ENCODE results near the gene SLC18A3.

The SLC18A3 gene

DNA sequence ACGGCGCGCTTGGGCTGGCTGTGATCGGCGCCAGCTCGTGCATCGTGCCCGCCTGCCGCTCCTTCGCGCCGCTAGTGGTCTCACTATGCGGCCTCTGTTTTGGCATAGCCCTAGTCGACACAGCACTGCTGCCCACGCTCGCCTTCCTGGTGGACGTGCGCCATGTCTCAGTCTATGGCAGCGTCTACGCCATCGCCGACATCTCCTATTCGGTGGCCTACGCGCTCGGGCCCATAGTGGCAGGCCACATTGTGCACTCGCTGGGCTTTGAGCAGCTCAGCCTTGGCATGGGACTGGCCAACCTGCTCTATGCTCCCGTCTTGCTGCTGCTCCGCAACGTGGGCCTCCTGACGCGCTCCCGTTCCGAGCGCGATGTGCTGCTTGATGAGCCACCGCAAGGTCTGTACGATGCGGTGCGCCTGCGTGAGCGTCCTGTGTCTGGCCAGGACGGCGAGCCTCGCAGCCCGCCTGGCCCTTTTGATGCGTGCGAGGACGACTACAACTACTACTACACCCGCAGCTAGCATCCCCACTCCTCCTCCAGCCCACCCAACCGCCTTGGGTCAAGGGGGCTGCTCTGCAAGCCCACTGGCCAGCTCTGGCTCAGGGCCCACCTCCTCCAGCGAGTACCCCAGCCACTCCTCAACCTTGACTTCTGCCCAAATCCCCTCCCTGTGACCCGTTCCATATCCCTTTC is 1.9 kb downstream of the SLC18A3 start:
- no peak for DNase-seq (ENCODE audit: low read depth)

DNA sequence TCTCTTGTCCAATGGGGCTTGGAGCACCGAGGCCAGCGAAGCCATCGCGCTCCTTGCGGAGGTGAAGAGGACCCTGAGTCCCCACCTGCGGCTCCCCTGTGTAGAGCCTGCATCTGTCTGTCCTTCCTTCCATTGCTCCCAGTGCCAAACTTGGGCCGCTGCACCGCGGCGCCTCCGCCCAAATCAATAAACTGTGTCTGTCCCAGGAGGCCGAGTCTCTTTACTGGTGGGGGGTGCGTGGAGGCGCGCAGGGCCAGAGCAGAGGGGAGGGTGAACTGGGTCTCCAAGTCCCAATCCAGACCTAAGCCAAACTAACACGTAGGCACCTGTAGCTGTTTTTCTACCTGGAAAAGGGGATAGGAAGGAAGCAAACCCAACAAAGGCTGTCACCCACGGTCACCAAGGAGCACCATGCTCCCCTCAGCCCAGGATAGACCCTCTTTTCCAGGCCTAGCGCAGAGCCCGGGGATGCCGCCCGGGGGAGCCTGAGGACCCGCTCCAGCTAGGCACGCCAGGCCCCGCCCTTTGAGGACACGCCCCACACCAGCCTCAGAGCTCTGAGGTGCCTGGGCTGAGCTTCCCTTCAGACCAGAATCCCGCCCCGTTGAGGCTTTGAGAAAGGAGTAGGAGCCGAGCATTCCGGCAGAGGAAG is 2.5 kb downstream of the SLC18A3 start:
- DNase-seq (ENCODE audit: low read depth) = no peak

DNA sequence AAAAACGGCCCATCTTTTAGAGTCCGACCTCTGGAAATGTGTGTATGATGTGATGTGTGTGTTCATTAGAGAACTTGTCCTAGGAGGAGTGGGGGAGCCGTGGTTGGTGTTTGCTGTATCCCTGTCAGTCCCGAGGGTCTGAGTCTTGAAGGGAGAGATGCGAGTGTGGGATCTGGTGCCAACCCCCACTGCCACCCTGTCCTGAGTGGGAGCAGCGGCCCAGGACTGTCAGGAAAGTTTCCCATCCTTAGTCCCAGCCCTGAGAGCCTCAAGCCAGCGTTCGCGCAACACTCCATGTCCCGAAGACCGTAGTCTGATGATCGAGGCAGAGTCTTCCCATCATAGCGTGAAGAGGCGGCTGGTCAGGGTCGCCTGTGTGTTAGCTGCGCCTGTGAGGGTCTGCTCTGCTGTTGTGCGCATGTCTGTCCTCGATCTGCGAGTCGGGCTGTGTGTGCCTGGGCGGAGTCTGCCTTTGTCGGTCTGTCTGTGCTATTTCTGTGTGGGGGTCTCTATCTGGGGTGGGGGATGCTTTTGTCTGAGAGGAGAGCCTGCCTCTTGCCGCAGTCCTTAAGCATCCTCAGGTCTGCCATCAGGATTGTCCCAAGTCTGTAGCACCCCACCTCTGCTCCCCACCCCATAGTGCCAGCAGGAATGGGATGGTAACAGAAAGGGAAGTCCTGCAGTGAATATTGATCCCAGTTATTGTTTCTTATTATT is 3.2 kb downstream of the SLC18A3 start:
- DNase-seq (ENCODE audit: low read depth) = no peak

DNA sequence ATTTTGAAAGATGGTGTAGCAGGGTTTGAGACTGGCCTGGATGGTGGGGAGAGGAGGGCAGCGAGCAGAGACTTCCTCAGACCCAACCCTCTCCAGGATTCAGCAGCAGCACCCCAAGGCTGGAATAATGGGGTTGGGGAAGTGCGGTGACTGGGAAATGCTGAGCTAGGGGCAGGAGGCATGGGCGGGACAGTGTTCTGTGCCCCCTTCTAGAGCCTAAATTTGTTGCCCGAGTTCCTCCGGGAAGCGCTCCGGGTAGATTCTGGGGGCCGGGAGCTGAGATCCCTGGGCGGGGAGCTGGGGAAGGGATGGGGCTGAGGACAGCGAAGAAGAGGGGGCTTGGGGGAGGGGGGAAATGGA is 3.8 kb downstream of the SLC18A3 start, which contains the start of gene CHAT:
Gene CHAT, plus strand, starts transcription at position 156 of the 360 bp plus-strand sequence. Its CDS starts 153 bp downstream, at position 309.
- no peak for DNase-seq (ENCODE audit: low read depth)

DNA sequence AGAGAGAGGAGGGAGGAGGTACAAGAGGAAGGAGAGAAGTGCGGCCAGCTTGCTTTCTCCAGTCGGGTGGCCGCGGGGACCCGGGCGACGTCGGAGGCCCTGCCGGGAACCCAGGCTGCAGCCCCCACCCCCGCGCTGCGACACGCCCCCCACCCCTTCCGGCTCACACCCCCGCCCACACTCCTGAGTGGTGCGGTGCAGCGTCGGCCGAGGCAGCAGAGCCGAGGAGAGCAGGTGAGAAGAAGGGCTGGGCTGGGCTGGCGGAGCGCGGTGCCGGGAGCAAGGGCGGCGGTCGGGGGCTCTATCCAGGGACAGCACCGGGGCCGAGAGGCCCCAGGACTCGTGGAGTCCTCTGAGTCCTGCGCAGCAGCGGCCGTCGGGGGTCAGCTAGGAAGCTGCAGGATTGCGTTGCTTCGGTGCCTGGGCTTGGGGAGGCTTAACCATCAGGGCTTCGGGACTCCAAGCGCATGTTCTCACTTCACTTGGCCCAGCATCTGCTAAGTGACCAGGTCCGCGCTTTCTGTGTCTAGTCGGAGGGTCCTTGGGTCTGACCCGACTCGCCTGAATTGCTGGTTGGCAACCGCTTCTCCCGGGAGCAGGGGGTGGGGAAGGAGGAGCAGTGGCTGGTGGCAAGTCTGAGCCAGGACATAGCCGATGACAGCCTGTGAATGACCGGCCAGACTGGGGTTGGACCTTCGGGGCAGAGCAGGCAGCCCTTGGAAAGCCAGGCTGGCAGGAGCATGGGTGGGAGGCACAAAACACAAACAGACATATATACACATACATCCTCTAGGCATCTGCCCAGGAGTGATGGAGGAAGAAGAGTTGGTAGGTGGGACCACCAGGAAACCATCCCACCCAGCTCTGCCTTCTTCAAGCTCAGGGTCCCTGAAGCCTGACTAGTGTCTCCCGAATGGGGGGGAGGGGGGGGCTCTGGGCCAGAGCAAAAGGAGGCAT is 4.4 kb downstream of the SLC18A3 start:
- DNase-seq (ENCODE audit: low read depth) = no peak

DNA sequence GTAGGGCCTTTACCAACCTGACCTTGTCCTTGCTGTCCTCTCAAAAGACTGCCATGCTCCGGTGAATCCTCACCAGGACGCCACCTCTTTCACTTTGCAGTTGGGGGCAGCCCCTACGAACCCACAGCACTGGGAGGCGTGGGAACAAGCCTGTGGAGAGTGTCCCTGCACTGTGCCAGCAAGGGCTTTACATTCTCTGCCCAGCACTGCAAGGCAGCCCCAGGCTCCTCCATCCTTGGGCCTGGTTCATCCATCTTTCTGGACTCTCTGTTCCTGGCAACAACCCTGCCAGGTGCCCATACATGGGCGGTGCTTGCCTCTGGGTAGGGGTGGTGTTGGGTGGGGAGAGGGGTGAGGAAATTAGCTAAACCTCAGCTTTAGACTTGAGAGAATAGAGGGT is 5.1 kb downstream of the SLC18A3 start:
- no peak for DNase-seq (ENCODE audit: low read depth)

DNA sequence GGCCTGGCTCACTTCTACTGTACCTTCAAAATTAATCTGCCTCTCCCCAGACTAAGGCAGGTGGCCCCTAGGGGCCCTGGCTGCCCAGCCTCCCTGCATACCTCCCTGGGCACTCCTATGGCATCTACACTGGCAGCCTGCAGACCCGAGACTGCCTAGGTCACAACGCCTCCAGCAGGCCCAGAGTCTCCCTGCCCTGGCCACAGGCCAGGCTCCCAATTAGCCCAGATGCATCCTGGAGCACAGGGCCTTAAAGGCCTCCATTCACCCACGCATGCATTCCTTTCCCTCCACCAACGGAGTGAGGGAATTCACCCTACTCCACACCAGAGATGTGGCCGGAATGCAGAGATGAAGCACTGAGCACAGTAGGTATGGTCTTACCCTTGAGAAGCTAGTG is 5.6 kb downstream of the SLC18A3 start:
- no peak for DNase-seq (ENCODE audit: low read depth)

DNA sequence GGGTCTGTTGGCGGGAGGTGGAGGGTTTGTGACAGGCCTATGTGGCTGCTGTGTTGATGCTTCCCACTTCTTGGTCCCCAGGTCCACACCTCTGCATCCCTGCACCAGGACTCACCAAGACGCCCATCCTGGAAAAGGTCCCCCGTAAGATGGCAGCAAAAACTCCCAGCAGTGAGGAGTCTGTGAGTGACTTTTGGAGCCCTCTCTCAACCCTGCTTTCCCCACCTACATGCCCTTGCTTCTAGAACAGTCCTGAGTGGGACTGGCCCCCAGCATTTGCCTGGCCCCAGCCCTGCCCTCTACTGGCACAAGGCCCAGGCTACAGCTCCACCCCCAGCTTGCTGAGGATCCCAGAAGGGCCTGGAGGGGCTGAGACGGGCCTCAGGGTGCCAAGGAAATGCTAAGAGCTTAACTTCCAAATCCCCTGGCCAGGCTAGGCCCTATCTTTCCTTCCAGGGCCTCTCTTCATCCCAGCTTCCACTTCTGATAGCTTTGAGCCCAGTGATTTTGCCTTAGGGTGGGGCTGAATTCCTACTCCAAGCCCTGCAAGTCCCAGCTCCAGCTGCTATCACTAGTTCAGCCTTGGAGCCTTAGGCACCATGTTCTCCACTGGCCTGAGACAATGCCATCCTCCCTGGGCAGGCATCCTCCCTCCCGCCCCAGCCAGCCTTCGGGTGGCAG is 6.5 kb downstream of the SLC18A3 start:
- DNase-seq (ENCODE audit: low read depth) = no peak

DNA sequence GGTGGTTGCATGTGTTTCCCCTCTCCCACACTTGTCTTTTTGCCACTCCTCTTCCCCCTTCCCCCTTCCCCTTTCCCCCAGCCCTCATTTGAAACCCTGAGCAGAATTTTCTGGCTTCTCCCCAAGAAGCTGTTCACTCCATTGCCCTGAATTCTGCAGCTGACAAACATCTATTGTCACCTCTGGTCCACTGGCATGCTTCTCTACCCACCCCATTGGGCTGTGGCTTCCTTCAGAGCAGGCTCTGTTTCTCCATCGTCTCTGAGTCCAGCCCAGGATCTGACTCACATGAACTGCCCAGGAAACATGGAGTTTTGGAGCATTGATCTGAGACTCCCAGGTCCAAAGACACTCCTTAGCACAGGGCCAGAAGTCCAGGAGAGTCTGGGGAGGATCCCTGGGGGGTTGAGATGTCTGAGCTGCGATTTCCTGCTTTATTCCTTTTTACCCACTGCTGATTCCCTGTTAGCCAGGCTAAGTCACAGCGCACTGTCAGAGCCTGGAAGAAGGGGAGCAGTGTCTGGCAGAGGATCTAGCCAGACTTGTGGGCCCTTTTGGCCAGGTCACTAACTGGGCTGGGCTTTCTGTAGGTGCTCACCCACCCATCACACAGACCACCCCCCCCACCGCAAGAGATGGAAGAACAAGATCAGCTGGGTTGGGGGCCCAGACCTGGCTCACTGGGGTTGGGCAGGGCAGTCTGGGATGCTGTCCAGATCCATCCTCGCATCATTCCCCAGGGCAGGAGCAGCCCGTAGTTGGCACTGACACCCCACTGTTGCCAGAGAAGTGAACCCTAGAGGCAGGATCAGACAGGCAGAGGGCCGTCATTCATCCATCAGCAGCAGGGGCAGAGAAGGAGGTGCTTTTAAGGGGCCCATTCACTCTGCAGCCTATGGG is 7.3 kb downstream of the SLC18A3 start:
- no peak for DNase-seq (ENCODE audit: low read depth)

DNA sequence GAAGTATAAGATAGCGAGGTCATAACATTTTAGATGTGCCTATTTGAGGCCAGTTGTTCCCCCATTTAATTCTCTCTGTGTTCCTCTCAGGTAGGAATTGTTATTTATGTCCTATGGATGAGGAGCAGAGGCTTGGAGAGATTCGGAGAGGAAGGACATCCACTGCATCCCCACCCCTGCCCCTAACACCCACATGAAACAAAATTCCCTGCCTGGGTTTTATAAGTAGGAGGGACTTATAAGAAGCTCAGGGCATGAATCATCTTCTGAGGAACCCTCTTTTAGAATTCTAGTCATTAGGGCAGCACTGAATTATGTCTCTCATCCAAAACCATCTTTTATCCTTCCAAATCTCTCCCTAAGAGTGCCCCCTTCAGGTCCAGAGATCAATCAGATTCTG is 8.7 kb downstream of the SLC18A3 start:
- DNase-seq (ENCODE audit: low read depth) = no peak

DNA sequence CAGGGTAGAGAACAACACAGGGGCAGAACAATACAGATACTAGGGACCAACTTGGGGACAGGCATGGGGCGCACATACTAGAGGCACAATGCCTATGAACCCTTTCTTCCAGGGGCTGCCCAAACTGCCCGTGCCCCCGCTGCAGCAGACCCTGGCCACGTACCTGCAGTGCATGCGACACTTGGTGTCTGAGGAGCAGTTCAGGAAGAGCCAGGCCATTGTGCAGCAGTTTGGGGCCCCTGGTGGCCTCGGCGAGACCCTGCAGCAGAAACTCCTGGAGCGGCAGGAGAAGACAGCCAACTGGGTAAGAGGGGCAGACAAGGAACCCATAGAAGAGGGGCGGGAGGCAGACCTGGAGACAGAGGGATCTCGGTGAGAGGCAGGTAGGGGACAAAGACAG is 9.5 kb downstream of the SLC18A3 start:
- no peak for DNase-seq (ENCODE audit: low read depth)

DNA sequence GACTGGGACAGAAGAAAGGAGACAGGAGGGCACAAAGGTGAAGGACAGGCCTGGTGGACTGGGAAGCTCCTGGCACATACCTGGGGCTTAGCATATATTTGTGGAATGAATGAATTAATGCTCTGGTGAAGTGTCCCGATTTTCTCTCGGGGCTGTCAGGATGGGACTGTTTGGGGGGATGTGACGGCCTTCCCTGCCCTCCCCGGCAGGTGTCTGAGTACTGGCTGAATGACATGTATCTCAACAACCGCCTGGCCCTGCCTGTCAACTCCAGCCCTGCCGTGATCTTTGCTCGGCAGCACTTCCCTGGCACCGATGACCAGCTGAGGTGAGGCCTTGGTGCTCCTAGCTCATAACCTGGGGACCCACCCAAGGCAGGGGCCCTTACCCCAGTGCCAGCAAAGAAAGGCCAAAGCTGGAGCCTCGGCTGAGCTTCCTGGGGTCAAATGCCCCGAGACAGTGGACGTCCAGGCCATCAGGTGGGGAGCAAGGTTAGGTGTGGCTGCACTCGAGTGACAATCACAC is 10.2 kb downstream of the SLC18A3 start:
- DNase-seq (ENCODE audit: low read depth) = no peak

DNA sequence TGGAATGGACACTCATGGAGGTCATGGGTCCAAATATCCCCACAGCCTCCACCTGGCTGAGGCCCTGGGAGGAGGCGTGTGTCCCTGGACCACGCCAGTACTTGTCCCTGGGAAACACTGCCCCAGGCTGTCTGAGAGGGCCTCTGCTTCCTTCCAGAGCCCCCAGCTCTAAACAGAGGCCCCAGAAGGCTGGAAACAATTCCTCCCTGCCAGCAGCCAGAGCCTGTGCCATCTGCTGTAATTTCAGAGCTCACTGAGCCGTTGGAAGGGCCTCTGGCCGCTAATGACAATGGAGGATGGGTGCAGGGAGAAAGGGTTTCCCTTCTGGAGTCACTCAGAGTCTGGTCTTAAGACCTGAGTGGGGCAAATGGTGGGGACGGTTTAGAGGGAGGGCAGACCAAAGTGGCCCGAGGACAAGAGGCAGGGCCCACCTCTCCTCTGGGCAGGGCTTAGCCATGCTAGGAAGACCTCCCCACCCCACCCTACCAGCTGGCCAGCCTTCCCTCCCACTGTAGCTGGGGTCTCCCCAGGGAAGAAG is 10.8 kb downstream of the SLC18A3 start:
- no peak for DNase-seq (ENCODE audit: low read depth)

DNA sequence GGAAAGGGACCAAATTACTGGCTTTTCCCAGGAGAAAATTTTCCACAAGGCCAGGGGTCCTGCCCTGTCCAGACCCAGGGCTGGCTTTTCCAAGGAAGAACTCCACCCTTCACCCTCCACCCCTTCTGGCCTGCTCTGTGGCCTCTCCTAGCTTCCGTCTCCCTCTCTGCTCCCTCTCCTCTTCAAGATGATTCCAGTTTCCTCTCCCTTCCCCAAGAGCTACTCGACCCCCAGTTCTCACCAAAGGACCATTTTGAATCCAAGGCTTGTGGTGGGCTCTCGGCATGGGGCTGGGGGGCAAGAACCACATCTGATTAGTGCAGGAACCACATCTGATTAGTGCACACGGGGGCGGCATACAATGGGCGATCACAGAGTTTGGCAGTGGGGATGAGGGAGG is 11.5 kb downstream of the SLC18A3 start:
- DNase-seq (ENCODE audit: low read depth) = no peak

DNA sequence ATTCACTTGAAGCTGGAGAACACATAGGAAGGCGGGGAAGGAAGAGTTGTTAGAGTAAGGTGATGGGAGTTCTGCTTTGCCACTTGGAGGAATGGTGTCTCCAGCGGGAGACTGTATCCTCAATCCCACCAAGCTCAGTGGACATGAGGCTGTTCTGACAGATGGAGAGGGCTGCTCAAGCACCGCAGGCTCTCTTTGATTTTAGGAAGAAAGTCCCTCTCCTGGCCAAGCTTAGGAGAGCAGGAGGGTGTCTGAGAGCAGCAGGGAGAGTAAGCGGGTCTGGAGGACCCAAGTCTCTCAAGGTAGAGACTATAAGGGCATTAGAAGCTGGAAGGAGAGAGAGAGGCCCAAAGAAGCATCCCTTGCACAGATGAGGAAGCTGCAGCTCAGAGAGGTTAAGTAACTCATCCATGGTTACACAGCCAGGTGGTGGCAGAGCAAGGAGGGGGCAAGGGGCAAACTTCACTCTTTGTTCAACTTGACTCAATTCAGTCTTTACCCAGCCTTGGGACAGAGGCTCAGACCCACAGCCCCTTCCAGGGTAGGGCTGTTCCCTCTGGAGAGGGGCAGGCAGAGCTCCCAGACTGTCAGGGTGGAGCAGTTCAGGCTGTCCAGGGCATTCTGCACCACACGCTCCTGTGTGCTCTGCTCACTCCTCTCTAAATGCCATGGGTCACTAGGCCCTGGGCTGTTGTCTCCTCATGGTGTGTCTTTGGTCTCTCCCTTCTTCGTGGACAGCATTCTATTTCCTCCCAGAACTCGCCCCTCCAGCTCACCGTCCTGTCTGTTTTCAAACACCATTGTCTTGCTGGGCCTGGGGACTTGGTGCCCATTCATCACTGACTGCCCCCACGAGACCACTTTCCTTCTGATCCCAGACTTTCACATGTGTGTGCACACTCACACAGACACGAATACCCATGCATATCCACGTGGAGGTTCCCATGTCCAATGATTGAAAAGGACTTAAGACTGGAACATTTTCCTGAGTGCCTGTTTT is 12.6 kb downstream of the SLC18A3 start:
- no peak for DNase-seq (ENCODE audit: low read depth)

DNA sequence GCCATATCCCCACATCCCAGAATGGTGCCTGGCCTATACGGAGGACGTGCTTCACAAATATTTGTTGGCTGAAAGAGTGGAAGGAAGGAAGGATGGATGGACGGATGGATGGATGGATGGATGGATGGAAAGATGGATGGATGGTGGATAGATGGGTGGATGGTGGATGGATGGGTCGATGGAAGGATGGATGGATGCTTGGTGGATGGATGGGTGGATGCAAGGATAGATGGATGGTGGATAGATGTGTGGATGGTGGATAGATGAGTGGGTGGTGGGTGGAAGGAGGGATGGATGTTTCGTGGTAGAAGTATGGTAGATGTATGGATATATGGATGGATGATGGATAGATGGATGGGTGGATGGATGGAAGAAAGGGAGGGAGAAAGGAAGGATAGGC is 14.5 kb downstream of the SLC18A3 start:
- no peak for DNase-seq (ENCODE audit: low read depth)

DNA sequence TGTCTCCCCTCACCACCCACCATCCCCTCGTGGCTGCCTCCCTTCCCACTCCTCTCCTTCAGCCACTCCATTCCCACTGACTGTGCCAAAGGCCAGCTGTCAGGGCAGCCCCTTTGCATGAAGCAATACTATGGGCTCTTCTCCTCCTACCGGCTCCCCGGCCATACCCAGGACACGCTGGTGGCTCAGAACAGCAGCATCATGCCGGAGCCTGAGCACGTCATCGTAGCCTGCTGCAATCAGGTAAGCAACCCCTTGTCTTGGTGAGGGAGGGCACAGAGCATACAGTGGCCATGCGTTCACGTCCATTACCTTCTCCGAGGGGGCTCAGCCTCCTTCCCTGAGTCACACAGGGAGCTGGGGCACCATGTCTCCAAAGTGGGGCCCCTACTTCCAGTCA is 15.3 kb downstream of the SLC18A3 start:
- DNase-seq (ENCODE audit: low read depth) = no peak

DNA sequence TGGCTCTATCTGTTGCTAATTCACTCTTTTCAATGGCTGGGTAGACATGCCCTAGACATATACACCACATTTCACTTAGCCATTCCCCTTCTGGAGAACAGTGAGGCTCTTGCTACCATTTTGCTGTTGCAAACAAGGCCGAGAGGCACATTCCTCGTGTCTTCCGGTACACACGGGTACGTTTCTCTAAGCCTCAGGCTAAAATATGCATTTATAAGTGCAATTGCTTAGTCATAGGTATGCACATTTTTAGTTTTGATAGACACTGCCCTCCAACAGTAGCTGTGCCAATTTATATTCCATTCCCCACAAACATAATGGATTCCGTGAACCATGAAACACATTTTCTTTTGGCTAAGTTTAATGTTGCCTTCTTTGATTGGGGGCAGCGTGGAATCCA is 16.9 kb downstream of the SLC18A3 start:
- DNase-seq (ENCODE audit: low read depth) = no peak

Measured in stimulated activated CD8-positive, alpha-beta memory T cell treated with anti-CD3 and anti-CD28 coated beads, Interleukin-7, amount 100 ng/mL, for 24 hours (primary cell).